ENCODE data around the gene ZNF407.

The ZNF407 gene

DNA sequence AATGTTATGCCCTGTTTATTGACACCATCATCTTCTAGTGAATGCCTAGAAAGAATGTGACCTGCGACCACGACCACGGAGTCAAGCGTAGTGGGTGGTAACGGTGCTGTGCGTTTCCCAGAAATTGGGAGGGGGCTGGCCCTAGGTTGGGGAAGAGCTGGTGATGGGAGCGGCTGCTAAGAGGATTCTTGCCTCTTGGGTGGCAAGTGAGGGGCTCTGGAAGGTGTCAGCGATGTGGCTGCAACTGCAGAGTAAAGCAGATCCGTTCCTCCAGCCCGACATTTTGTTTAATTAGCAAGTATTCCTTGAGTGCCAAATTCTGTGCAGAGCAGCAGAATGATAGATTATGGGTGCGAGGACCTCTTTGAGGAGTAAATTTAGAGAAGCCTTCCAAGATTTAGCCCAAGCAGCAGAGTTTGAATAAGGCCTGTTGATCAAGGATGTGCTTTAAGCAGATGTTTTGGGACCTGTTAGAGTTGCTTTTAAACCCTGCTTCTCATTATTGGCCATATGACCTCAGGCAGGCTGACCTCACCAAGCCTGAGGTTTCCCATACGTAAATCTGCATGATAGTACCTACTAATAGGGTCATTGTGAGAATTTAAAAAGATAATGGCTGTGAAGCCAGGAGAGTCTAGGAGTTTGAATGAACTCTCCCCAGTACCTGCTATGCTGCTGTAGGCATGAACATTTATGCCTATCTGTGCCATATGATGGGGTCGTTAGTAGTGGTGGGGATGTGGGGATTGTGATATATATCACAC is 323.6 kb downstream of the ZNF407 start:
- DNase-seq (ENCODE audit: low read depth): no peak
- TF ChIP-seq, protein P1, sequence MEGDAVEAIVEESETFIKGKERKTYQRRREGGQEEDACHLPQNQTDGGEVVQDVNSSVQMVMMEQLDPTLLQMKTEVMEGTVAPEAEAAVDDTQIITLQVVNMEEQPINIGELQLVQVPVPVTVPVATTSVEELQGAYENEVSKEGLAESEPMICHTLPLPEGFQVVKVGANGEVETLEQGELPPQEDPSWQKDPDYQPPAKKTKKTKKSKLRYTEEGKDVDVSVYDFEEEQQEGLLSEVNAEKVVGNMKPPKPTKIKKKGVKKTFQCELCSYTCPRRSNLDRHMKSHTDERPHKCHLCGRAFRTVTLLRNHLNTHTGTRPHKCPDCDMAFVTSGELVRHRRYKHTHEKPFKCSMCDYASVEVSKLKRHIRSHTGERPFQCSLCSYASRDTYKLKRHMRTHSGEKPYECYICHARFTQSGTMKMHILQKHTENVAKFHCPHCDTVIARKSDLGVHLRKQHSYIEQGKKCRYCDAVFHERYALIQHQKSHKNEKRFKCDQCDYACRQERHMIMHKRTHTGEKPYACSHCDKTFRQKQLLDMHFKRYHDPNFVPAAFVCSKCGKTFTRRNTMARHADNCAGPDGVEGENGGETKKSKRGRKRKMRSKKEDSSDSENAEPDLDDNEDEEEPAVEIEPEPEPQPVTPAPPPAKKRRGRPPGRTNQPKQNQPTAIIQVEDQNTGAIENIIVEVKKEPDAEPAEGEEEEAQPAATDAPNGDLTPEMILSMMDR (IDR thresholded peaks at IDR 0.05; ENCODE audit: insufficient read depth, low read depth, low read length, missing control alignments): no peak
- H3K4me3 ChIP-seq (ENCODE audit: low read depth, low read length): no peak overlapping the region

DNA sequence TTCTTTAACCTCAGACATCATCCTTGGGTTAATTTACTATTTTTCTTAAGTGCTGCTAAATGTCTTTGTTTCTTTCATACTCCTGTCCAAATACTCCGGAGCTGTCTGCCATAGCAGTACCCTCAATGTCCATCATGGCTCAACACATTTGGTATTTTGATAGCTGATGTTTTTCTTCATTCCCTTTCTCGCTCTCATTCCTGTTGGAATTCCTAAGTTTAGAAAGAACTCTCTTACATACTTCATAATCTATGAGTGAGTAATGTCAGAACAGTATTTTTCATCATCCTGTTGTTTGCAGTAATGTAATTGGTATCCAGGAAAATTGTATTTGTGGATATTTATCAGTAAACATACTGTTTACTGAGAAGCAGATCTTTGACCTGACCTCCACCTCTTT is 328.4 kb downstream of the ZNF407 start:
- no peak for DNase-seq (ENCODE audit: low read depth)
- TF ChIP-seq, protein P1 (IDR thresholded peaks at IDR 0.05; ENCODE audit: insufficient read depth, low read depth, low read length, missing control alignments): no peak
- H3K4me3 ChIP-seq (ENCODE audit: low read depth, low read length): no peak overlapping the region

DNA sequence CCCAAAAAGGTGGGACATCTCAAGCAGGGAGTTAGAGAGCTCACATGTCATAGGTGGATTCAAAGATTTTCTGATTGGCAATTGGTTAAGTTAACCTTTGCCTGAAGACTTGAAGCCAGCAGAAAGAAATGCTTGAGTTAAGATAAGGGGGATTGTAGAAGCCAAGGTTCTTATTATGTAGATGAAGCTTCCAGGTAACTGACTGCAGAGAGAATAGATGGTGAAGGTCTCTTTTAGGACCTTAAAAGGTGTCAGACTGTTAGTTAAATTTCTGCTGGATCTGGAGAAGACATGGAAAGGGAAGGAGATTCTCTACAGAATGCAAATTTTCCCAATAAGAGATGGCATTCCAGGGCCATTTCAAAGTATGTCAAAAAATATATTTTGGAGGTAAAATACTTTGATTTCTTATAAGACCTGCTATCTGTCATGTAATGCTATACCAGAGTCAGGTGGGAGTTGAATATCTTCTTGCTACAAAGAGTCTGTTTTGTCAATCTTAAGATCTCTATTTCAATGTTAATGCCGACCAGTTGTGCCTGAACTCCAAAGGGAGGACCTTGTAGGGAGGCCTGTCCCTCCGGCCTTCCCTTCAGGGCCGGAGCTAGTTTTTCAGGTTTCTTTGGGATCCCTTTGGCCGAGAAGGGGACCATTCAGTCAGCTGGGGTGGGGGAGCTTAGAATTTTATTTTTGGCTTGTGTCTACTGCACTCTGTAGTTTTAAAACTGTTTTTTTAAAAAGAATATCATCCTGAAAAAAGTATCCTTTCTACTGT is 330.7 kb downstream of the ZNF407 start:
- TF ChIP-seq, protein P1 (IDR thresholded peaks at IDR 0.05; ENCODE audit: insufficient read depth, low read depth, low read length, missing control alignments): no peak
- DNase-seq (ENCODE audit: low read depth): no peak
- H3K4me3 ChIP-seq (ENCODE audit: low read depth, low read length): no peak overlapping the region

DNA sequence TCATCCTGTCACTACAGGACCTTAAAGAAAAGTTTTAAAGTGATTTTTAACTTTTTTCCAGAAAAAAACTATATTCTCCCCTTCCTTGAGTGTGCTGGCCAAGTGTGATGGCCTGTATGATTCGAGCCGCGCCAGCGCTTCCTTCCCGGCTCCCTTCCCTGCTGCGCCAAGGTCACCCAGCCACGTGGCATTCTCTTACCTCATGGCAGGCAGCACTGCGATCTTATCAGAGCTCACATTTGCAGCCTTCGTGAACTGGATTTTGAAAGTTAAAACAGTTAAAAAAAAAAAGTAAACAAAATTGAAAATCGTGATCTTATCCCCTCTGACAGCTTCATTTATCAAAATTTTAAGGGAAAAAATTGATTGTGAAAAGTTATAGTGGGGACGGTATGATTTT is 331.4 kb downstream of the ZNF407 start:
- DNase-seq (ENCODE audit: low read depth): no peak
- no peak overlapping the region for H3K4me3 ChIP-seq (ENCODE audit: low read depth, low read length)
- TF ChIP-seq, protein P1 (IDR thresholded peaks at IDR 0.05; ENCODE audit: insufficient read depth, low read depth, low read length, missing control alignments): no peak

DNA sequence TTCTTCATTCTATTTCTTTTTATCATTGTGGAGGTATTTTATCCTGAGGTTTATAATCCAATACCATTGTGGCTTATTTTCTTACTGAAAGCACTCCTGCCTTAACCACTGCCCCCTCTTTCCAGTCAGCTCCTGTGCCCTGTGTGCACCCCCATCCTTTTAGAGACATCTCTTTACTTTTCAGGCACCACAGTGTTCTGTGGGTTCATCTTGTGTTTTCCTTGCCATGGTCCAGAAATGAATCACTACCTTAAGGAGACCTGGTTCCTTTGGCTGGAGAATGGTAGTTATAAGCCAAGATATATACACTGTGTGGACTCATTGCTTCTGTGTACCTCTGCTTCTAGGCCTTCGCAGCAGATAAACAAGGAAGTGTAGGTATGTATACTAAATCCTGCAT is 332.9 kb downstream of the ZNF407 start:
- DNase-seq (ENCODE audit: low read depth): no peak
- TF ChIP-seq, protein P1 (IDR thresholded peaks at IDR 0.05; ENCODE audit: insufficient read depth, low read depth, low read length, missing control alignments): no peak
- H3K4me3 ChIP-seq (ENCODE audit: low read depth, low read length): no peak overlapping the region

DNA sequence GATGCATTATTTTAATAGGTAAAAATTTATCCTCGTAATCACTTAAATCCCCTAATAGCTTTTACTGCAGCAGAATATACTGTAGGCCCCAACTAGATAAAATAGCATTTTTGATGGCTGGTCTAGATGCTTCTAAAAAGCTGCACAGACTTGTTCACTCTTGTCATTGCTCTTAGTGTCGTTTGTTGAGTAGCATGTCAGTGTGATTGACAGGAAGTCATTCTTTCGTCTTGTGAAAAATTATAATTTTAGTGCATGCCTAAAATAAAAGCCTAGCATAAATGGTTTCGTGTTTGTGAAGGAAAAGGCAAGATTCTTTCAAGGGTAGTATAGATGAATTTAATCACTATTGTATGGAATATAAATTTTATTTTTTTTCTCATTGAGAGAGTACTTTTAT is 336.3 kb downstream of the ZNF407 start:
- TF ChIP-seq, protein P1 (IDR thresholded peaks at IDR 0.05; ENCODE audit: insufficient read depth, low read depth, low read length, missing control alignments): no peak

More for the DNA sequence above, 336.3 kb downstream of the ZNF407 start:
- no peak for DNase-seq (ENCODE audit: low read depth)
- no peak overlapping the region for H3K4me3 ChIP-seq (ENCODE audit: low read depth, low read length)
